Sigmoid colon (tissue), 4 donors: ENCODE measurements around the gene APLF.

Experiments
- EP300 ChIP-seq, 4 donors: sonication (generic); formaldehyde crosslinking; IDR thresholded peaks; one replicate each; pipeline ENCODE4 v1.6.1; 2017; ENCODE audit warnings: antibody characterized with exemption in 4 of 4
- TF ChIP-seq, protein P1 (sequence below), 4 experiments: fragments of 450-650 bp in 3 of 4; fragments of 200-600 bp in 1 of 4; IDR thresholded peaks; one replicate each; pipeline ENCODE4 v1.5.1; 2016 to 2019; ENCODE audit warnings: antibody characterized with exemption in 4 of 4, mild to moderate bottlenecking in 3 of 4, moderate library complexity in 2 of 4

DNA sequence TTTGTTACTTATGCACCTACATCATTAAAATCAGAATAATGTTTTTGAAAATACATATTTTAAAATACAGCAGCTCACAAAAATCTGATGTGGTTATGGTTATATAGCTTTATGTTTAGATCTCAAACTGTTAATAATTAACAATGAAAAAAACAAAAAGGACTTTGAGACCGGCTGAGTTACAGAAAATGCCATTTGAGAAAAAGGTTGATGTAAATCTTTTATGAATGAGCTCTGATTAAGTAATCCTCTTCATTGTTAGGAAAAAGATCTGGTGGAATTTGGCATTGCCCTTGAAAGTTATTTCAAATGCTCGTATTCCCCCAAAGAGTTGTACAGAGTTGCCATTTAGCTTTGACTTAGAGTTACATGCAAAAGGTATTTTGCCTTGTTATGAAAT, 93.2 kb downstream of the APLF start:
- TF ChIP-seq, protein P1, sequence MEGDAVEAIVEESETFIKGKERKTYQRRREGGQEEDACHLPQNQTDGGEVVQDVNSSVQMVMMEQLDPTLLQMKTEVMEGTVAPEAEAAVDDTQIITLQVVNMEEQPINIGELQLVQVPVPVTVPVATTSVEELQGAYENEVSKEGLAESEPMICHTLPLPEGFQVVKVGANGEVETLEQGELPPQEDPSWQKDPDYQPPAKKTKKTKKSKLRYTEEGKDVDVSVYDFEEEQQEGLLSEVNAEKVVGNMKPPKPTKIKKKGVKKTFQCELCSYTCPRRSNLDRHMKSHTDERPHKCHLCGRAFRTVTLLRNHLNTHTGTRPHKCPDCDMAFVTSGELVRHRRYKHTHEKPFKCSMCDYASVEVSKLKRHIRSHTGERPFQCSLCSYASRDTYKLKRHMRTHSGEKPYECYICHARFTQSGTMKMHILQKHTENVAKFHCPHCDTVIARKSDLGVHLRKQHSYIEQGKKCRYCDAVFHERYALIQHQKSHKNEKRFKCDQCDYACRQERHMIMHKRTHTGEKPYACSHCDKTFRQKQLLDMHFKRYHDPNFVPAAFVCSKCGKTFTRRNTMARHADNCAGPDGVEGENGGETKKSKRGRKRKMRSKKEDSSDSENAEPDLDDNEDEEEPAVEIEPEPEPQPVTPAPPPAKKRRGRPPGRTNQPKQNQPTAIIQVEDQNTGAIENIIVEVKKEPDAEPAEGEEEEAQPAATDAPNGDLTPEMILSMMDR (IDR thresholded peaks at IDR 0.05): no peak
- no peak for TF ChIP-seq EP300 (IDR thresholded peaks at IDR 0.05)
